ENCODE data around the gene PTPN3.

DNA sequence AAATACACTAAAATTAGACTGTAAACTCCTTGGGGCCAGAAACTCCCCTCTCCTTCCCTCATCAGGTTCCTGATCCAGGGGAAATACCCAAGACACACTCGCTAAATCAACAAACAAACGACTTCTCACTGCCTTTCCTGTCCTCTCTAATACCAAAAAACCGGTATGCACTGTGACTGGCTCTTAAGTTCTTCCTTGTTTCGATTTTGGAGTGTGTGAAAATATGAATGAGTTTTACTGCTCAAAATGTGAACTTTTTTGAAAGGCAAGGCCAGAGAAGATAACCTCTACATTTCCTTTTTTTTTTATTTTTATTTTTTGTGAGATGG, 96.2 kb downstream of the PTPN3 start:
- TF ChIP-seq EP300 (IDR thresholded peaks at IDR 0.05), result no peak
- no peak for TF ChIP-seq CTCF (IDR thresholded peaks at IDR 0.05)
- TF ChIP-seq POLR2A (IDR thresholded peaks at IDR 0.05), result no peak
